ENCODE measurements around the gene THEM5.

The THEM5 gene

GRCh38 chr1:151849126-151849525 lies 4.4 kb downstream of the THEM5 start:
- H3K4me3 ChIP-seq (replicated peaks; ENCODE audit: low read depth, low read length), result no peak overlapping the region
- DNase-seq (ENCODE audit: extremely low read depth, low read depth), result no peak
- TF ChIP-seq CTCF (IDR thresholded peaks at IDR 0.05; ENCODE audit: low read depth, low read length, missing control alignments), result no peak

GRCh38 chr1:151847867-151848596 lies 5.5 kb downstream of the THEM5 start:
- no peak overlapping the region for H3K4me3 ChIP-seq (replicated peaks; ENCODE audit: low read depth, low read length)
- no peak for DNase-seq (ENCODE audit: extremely low read depth, low read depth)
- TF ChIP-seq CTCF (IDR thresholded peaks at IDR 0.05; ENCODE audit: low read depth, low read length, missing control alignments), result no peak

GRCh38 chr1:151846686-151847237 lies 6.8 kb downstream of the THEM5 start:
- no peak overlapping the region for H3K4me3 ChIP-seq (replicated peaks; ENCODE audit: low read depth, low read length)
- TF ChIP-seq CTCF (IDR thresholded peaks at IDR 0.05; ENCODE audit: low read depth, low read length, missing control alignments), result no peak
- DNase-seq (ENCODE audit: extremely low read depth, low read depth), result no peak

DNA sequence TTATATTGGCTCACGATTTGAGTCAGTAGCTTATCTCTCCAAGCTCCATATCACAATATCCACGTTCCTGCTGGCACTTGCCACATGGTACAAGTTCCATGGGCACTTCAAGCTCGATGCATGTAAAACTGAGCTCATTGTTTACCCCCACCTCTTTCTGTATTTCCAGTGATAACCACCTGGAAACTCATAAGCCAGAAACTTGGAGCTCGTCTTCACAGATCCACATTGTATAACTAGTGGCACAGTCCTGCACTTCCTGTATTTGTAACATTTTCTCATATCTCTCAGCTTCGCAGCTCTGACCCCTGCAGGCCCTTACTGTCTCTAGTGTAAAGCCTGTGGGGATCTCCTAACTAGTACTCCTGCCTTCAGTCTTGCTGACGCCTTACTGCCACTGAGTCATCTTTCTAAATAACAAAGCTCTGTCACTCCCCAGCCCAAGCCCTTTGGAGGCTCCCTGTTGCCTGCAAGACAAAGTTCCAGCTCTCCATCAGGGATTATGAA lies 7.4 kb downstream of the THEM5 start:
- H3K4me3 ChIP-seq (replicated peaks; ENCODE audit: low read depth, low read length), result no peak overlapping the region
- DNase-seq (ENCODE audit: extremely low read depth, low read depth), result no peak
- TF ChIP-seq CTCF (IDR thresholded peaks at IDR 0.05; ENCODE audit: low read depth, low read length, missing control alignments), result no peak

GRCh38 chr1:151843398-151843797 lies 10.1 kb downstream of the THEM5 start:
- no peak for TF ChIP-seq CTCF (IDR thresholded peaks at IDR 0.05; ENCODE audit: low read depth, low read length, missing control alignments)
- no peak overlapping the region for H3K4me3 ChIP-seq (replicated peaks; ENCODE audit: low read depth, low read length)
- no peak for DNase-seq (ENCODE audit: extremely low read depth, low read depth)

- DNase-seq (ENCODE audit: extremely low read depth, low read depth), result peak; percentile 27
- no peak for TF ChIP-seq CTCF (IDR thresholded peaks at IDR 0.05; ENCODE audit: low read depth, low read length, missing control alignments)
Measured at GRCh38 chr1:151841141-151841540, 12.4 kb downstream of the THEM5 start.

More at GRCh38 chr1:151841141-151841540, 12.4 kb downstream of the THEM5 start:
- H3K4me3 ChIP-seq (replicated peaks; ENCODE audit: low read depth, low read length), result no peak overlapping the region
